ENCODE data around the gene HOXD12. TPM values are rescaled to one million over a fixed set of nuclear protein-coding genes. Genes with fewer than 3 reads are reported as not detected.

Gene HOXD12
- total RNA-seq, 4 donors from 2014 or later = not detected

GRCh38 chr2:176149481-176149938, 49.9 kb downstream of the HOXD12 start:
- no peak for TF ChIP-seq CTCF (IDR thresholded peaks at IDR 0.05)
- ATAC-seq (ENCODE audit: low FRiP score) (no peak), DNase-seq (ENCODE audit: low spot score) (no peak)

- no peak for ATAC-seq (ENCODE audit: low FRiP score)
Measured at GRCh38 chr2:176149939-176150583, 50.5 kb downstream of the HOXD12 start.

GRCh38 chr2:176150584-176151441, 51.2 kb downstream of the HOXD12 start:
- DNase-seq (ENCODE audit: low spot score) (no peak), ATAC-seq (ENCODE audit: low FRiP score) (no peak)
- TF ChIP-seq CTCF (IDR thresholded peaks at IDR 0.05) = no peak

More at GRCh38 chr2:176149939-176150583, 50.5 kb downstream of the HOXD12 start:
- TF ChIP-seq CTCF (IDR thresholded peaks at IDR 0.05) = no peak
- no peak for DNase-seq (ENCODE audit: low spot score)

GRCh38 chr2:176151442-176152287, 52.1 kb downstream of the HOXD12 start, which contains the start of gene HOXD4:
HOXD4 (plus strand) TSS chr2:176151550; CDS start chr2:176151634, 84 bp downstream.
- DNase-seq (ENCODE audit: low spot score) (no peak), ATAC-seq (ENCODE audit: low FRiP score) (no peak)
- no peak for TF ChIP-seq CTCF (IDR thresholded peaks at IDR 0.05)

Small RNAs within 50 kb of the gene (small RNA-seq; reads per million reads assigned to genes)
- 99,455 reads per million, percentile 100 among the genes with 10 or more reads in this experiment for gene MIR10B

Other genes starting within 250 kb of the HOXD12 start
- 10 to 100 TPM; 13.8 to 37.4 (median 22.2) TPM for gene LNPK, start 97.5 kb upstream of the HOXD12 start, total RNA-seq
- gene EVX2, start 15.8 kb upstream of the HOXD12 start, total RNA-seq = not detected
- not detected for gene HOXD13, start 7.1 kb upstream of the HOXD12 start, total RNA-seq
- gene HOXD11, start 7.5 kb downstream of the HOXD12 start, total RNA-seq = not detected
- 1 to 10 TPM in 1 of 4 donors, under 1 TPM in 2, not detected in 1; 0.56 to 1.1 (median 0.56) TPM for gene HOXD10, start 17.0 kb downstream of the HOXD12 start, total RNA-seq
- gene HOXD9, start 22.9 kb downstream of the HOXD12 start, total RNA-seq = 1 to 10 TPM in 3 of 4 donors, under 1 TPM in 1; 0.95 to 2.6 (median 1.7) TPM
- gene HOXD8, start 29.9 kb downstream of the HOXD12 start, total RNA-seq = 10 to 100 TPM in 1 of 4 donors, 1 to 10 TPM in 3; 3.7 to 24.6 (median 7.6) TPM
- 10 to 100 TPM in 1 of 4 donors, 1 to 10 TPM in 3; 1.0 to 14.2 (median 1.9) TPM for gene HOXD4, start 51.8 kb downstream of the HOXD12 start, total RNA-seq
- 10 to 100 TPM in 1 of 4 donors, 1 to 10 TPM in 2, under 1 TPM in 1; 0.65 to 15.8 (median 2.8) TPM for gene HOXD3, start 57.5 kb downstream of the HOXD12 start, total RNA-seq
- gene HOXD1, start 88.9 kb downstream of the HOXD12 start, total RNA-seq = under 1 TPM; 0.19 to 0.95 (median 0.53) TPM
- 10 to 100 TPM; 12.1 to 26.8 (median 21.8) TPM for gene MTX2, start 169.6 kb downstream of the HOXD12 start, total RNA-seq